GM12873 (cell line): ENCODE data around the gene C12orf54.
A peak's percentile ranks its signal among the peaks of the same experiment; 100 is the strongest.

Experiments used
- CTCF ChIP-seq: IDR thresholded peaks from 2 replicates; pipeline ENCODE4 v1.5.1; 2012; ENCODE audit warnings: low read depth, mild to moderate bottlenecking, moderate library complexity, low read length, control low read depth; ENCODE audit not compliant: insufficient read depth; ENCODE audit errors: missing control alignments

Gene C12orf54

GRCh38 chr12:48532601-48533000 is 50.3 kb downstream of the C12orf54 start:
- TF ChIP-seq CTCF = no peak

GRCh38 chr12:48536602-48537001 is 54.3 kb downstream of the C12orf54 start:
- no peak for TF ChIP-seq CTCF

GRCh38 chr12:48542300-48542928 is 60.1 kb downstream of the C12orf54 start:
- TF ChIP-seq CTCF = peak; percentile 87

GRCh38 chr12:48545833-48546469 is 63.7 kb downstream of the C12orf54 start:
- TF ChIP-seq CTCF = no peak
